ENCODE results near the gene ZNF385C. TPM values are rescaled to one million over a fixed set of nuclear protein-coding genes. Genes with fewer than 3 reads are reported as not detected.

Gene ZNF385C
- total RNA-seq, 1 experiment from 2014 or later = not detected

DNA sequence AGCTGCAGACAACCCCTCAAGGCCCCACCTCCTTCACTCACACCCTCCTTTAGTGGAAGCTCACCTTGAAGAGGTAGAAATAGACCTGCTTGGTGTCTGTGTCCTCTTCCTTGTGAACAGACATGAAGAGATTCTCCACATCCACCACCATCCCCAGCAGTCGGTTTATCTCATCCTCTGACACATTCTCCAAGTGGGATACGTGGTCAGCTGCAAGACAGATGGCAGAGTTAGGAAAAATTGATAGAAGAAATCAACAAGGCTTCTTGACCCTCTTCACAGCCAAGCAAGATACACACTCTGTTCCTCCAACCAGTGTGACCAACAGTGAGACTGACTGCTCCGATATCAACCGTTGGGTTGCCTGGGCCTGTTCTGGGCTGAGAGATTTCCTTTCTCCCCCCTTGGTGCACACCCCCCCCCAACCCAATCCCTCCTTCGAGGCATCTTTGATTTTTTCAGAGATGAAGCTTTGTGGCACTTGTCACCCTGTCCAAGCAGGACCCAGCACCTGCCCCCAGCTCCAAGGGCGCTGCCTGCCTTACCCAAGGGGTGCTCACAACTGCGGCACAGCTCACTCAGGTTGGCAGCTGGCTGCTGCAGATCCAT lies 22.0 kb upstream of the ZNF385C start:
- H3K9me2 ChIP-seq (replicated peaks; ENCODE audit: insufficient read depth, low read length) = no peaks in the 10 kb centered on the region
- H3K27ac ChIP-seq (ENCODE audit: low read length) = peak overlapping the region; percentile 51
- H3K9me3 ChIP-seq (ENCODE audit: low read length) = no peaks in the 10 kb centered on the region
- no peaks in the 10 kb centered on the region for H3K36me3 ChIP-seq (ENCODE audit: insufficient read depth, low read length)
- peaks cover 47% of the 10 kb centered on the region for H3K4me1 ChIP-seq (ENCODE audit: low read length)
- H2AFZ ChIP-seq (ENCODE audit: low read length) = no peak overlapping the region; the same call in 1 of the 2 replicates
- peaks cover 13% of the 10 kb centered on the region for H3K79me2 ChIP-seq (ENCODE audit: low read length)
- H3K4me3 ChIP-seq (ENCODE audit: low read length) = peak overlapping the region; percentile 95
- peak overlapping the region; percentile 89 for H3K4me2 ChIP-seq (ENCODE audit: low read depth, low read length, poor library complexity, severe bottlenecking)
- H4K20me1 ChIP-seq (ENCODE audit: insufficient read depth, low read depth, low read length) = no peaks in the 10 kb centered on the region
- DNase-seq = peak; percentile 62
- H3K27me3 ChIP-seq (ENCODE audit: low read length) = no peaks in the 10 kb centered on the region
- H3K9ac ChIP-seq (ENCODE audit: low read length) = peak overlapping the region; percentile 92

- Histone ChIP-seq H3K9ac (ENCODE audit: low read length) (peak overlapping the region; percentile 92), H3K36me3 (ENCODE audit: insufficient read depth, low read length) (no peaks in the 10 kb centered on the region), H3K79me2 (ENCODE audit: low read length) (peaks cover 13% of the 10 kb centered on the region), H3K27me3 (ENCODE audit: low read length) (no peaks in the 10 kb centered on the region), H2AFZ (ENCODE audit: low read length) (no peak overlapping the region), H3K9me3 (ENCODE audit: low read length) (no peaks in the 10 kb centered on the region), H3K4me3 (ENCODE audit: low read length) (peak overlapping the region; percentile 95; the same call in 1 of the 2 replicates), H3K9me2 (replicated peaks; ENCODE audit: insufficient read depth, low read length) (no peaks in the 10 kb centered on the region), H4K20me1 (ENCODE audit: insufficient read depth, low read depth, low read length) (no peaks in the 10 kb centered on the region), H3K4me1 (ENCODE audit: low read length) (peaks cover 51% of the 10 kb centered on the region), H3K27ac (ENCODE audit: low read length) (no peak overlapping the region), H3K4me2 (ENCODE audit: low read depth, low read length, poor library complexity, severe bottlenecking) (peak overlapping the region; percentile 89)
- DNase-seq = no peak
These were observed 21.0 kb upstream of the ZNF385C start for GRCh38 chr17:42119301-42119700.

GRCh38 chr17:42118545-42118944 lies 20.3 kb upstream of the ZNF385C start:
- Histone ChIP-seq H3K27ac (ENCODE audit: low read length) (no peak overlapping the region), H3K9ac (ENCODE audit: low read length) (0 out of 2 replicates have a peak overlapping the region, but pooled peaks have one; percentile 10)

DNA sequence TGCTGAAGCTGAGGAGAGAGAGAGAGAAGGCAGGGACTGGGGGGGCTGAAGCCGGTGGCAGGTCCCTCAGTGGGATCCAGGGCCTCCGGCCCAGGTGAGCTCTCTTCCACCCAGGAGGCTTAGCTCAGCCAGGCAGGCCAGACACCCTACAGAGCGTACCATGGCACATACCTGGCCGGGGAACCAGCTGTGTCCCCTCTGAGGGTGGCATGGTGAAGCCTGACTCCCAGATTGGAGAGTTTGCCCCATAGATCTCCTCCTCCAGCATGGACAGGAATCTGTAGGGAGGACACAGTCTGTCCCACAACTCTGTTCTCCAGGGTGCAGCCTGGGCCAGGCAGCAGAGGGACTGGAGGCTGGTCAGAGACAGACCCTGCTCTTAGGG lies 19.8 kb upstream of the ZNF385C start:
- Histone ChIP-seq H3K36me3 (ENCODE audit: insufficient read depth, low read length) (no peaks in the 10 kb centered on the region), H3K9me3 (ENCODE audit: low read length) (no peaks in the 10 kb centered on the region), H3K4me1 (ENCODE audit: low read length) (peaks cover 63% of the 10 kb centered on the region), H3K4me2 (ENCODE audit: low read depth, low read length, poor library complexity, severe bottlenecking) (no peak overlapping the region), H3K27ac (ENCODE audit: low read length) (no peak overlapping the region), H3K4me3 (ENCODE audit: low read length) (no peak overlapping the region), H4K20me1 (ENCODE audit: insufficient read depth, low read depth, low read length) (no peaks in the 10 kb centered on the region), H2AFZ (ENCODE audit: low read length) (no peak overlapping the region), H3K79me2 (ENCODE audit: low read length) (peaks cover 13% of the 10 kb centered on the region), H3K9ac (ENCODE audit: low read length) (no peak overlapping the region), H3K9me2 (replicated peaks; ENCODE audit: insufficient read depth, low read length) (no peaks in the 10 kb centered on the region), H3K27me3 (ENCODE audit: low read length) (no peaks in the 10 kb centered on the region)
- no peak for DNase-seq

More at GRCh38 chr17:42118545-42118944, 20.3 kb upstream of the ZNF385C start:
- Histone ChIP-seq H3K4me3 (ENCODE audit: low read length) (no peak overlapping the region), H3K9me2 (replicated peaks; ENCODE audit: insufficient read depth, low read length) (no peaks in the 10 kb centered on the region), H3K4me2 (ENCODE audit: low read depth, low read length, poor library complexity, severe bottlenecking) (no peak overlapping the region), H2AFZ (ENCODE audit: low read length) (no peak overlapping the region), H3K9me3 (ENCODE audit: low read length) (no peaks in the 10 kb centered on the region), H3K27me3 (ENCODE audit: low read length) (no peaks in the 10 kb centered on the region), H3K36me3 (ENCODE audit: insufficient read depth, low read length) (no peaks in the 10 kb centered on the region), H3K79me2 (ENCODE audit: low read length) (peaks cover 13% of the 10 kb centered on the region), H4K20me1 (ENCODE audit: insufficient read depth, low read depth, low read length) (no peaks in the 10 kb centered on the region), H3K4me1 (ENCODE audit: low read length) (peaks cover 59% of the 10 kb centered on the region)
- DNase-seq = peak; percentile 88

- Histone ChIP-seq H3K79me2 (ENCODE audit: low read length) (peaks cover 13% of the 10 kb centered on the region), H3K4me3 (ENCODE audit: low read length) (no peak overlapping the region), H4K20me1 (ENCODE audit: insufficient read depth, low read depth, low read length) (no peaks in the 10 kb centered on the region), H3K36me3 (ENCODE audit: insufficient read depth, low read length) (no peaks in the 10 kb centered on the region), H3K9me3 (ENCODE audit: low read length) (no peaks in the 10 kb centered on the region), H2AFZ (ENCODE audit: low read length) (no peak overlapping the region), H3K27ac (ENCODE audit: low read length) (no peak overlapping the region), H3K4me1 (ENCODE audit: low read length) (peaks cover 68% of the 10 kb centered on the region), H3K9ac (ENCODE audit: low read length) (no peak overlapping the region), H3K9me2 (replicated peaks; ENCODE audit: insufficient read depth, low read length) (no peaks in the 10 kb centered on the region), H3K27me3 (ENCODE audit: low read length) (no peaks in the 10 kb centered on the region), H3K4me2 (ENCODE audit: low read depth, low read length, poor library complexity, severe bottlenecking) (no peak overlapping the region)
- no peak for DNase-seq
These were observed 19.3 kb upstream of the ZNF385C start for GRCh38 chr17:42117397-42118125.

DNA sequence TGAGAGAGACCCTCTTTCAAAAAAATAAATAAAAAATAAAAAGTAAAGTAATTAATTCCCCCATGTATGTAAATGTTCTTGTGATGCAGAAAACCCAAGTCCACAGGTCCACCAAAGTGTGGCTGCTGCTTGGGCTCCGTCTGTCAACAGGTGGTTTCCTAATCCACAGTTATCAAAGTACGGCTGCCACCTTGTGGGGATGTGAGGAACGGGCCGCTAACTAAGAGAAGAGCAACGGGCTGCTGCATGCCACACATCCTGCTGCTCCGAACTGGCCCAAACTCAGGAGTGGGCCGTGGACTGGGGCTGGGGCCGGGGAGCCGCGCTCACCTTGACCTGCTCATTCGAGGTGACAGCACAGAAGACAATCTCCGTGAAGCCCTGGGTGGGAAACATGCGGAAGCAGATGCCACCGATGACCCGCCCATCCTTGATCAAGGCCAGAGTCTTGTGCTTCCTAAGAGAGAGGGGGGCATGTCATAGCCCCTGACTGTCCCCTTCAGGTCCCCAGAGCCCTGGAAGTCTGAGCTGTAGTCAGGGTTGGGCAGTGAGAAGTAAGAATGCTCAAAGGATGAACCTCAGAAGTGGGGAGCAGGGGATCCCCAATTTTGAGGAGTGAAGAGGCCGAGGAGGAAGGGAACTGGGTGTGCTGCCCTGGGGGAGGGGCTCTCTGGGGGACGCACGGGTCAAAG lies 18.6 kb upstream of the ZNF385C start:
- peaks cover 13% of the 10 kb centered on the region for H3K79me2 ChIP-seq (ENCODE audit: low read length)
- H3K9me2 ChIP-seq (replicated peaks; ENCODE audit: insufficient read depth, low read length) = no peaks in the 10 kb centered on the region
- peak overlapping the region; percentile 5 for H3K4me2 ChIP-seq (ENCODE audit: low read depth, low read length, poor library complexity, severe bottlenecking)
- H3K27me3 ChIP-seq (ENCODE audit: low read length) = no peaks in the 10 kb centered on the region
- no peak overlapping the region for H2AFZ ChIP-seq (ENCODE audit: low read length)
- H3K36me3 ChIP-seq (ENCODE audit: insufficient read depth, low read length) = no peaks in the 10 kb centered on the region
- DNase-seq = peak; percentile 95
- H4K20me1 ChIP-seq (ENCODE audit: insufficient read depth, low read depth, low read length) = no peaks in the 10 kb centered on the region
- no peak overlapping the region for H3K4me3 ChIP-seq (ENCODE audit: low read length)
- peak overlapping the region; percentile 80 for H3K27ac ChIP-seq (ENCODE audit: low read length)
- no peak overlapping the region for H3K9ac ChIP-seq (ENCODE audit: low read length)
- H3K4me1 ChIP-seq (ENCODE audit: low read length) = peaks cover 73% of the 10 kb centered on the region
- no peaks in the 10 kb centered on the region for H3K9me3 ChIP-seq (ENCODE audit: low read length)

DNA sequence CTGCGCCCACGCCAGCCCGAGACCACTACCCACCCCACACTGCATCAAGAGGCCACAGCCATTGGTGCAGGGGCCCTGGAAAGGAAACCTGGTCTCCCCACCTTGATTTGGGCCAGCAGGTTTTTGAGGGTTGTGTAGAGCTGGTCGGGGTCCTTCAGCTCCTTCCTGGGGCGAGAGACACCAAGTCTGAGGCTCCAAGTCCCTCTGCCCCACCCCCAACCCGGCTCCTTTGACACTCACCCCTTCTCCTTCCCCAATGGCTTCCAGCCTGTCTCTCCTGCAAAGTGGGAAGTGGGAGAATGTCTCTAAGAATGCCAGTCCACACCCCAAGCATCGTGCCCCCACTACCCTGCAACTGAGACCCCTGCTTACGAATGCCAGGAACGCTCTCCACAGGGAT lies 15.8 kb upstream of the ZNF385C start:
- Histone ChIP-seq H2AFZ (ENCODE audit: low read length) (no peak overlapping the region), H3K27ac (ENCODE audit: low read length) (no peak overlapping the region), H3K4me1 (ENCODE audit: low read length) (peaks cover 60% of the 10 kb centered on the region), H3K36me3 (ENCODE audit: insufficient read depth, low read length) (no peaks in the 10 kb centered on the region), H3K27me3 (ENCODE audit: low read length) (no peaks in the 10 kb centered on the region), H3K4me3 (ENCODE audit: low read length) (no peak overlapping the region), H3K9me3 (ENCODE audit: low read length) (no peaks in the 10 kb centered on the region), H3K9me2 (replicated peaks; ENCODE audit: insufficient read depth, low read length) (no peaks in the 10 kb centered on the region), H4K20me1 (ENCODE audit: insufficient read depth, low read depth, low read length) (no peaks in the 10 kb centered on the region), H3K79me2 (ENCODE audit: low read length) (peaks cover 3% of the 10 kb centered on the region; the same call in 1 of the 2 replicates), H3K9ac (ENCODE audit: low read length) (no peak overlapping the region), H3K4me2 (ENCODE audit: low read depth, low read length, poor library complexity, severe bottlenecking) (no peak overlapping the region)
- no peak for DNase-seq

Data from Karpas-422 (cell line).